Retinal pigment epithelial cell (primary cell): ENCODE measurements around the gene KIF3B.

Experiments
- DNase-seq: peaks from one replicate; pipeline ENCODE4 v3.0.0-alpha.2; 2010; ENCODE audit warnings: low read depth
- H3K4me3 ChIP-seq: 2 replicates; pipeline ENCODE4 v1.5.1; 2011; ENCODE audit warnings: mild to moderate bottlenecking, low read length, control low read depth, moderate library complexity
- CTCF ChIP-seq: conservative IDR thresholded peaks from 2 replicates; pipeline ENCODE4 v1.5.1; 2011; ENCODE audit warnings: low read depth, low read length, control low read depth, inconsistent platforms

The KIF3B gene

GRCh38 chr20:32277361-32278198 is at the start of gene KIF3B:
KIF3B (plus strand) TSS chr20:32277651; CDS start chr20:32309778, 32,127 bp downstream.
- H3K4me3 ChIP-seq = peak within 1 kb of the TSS; percentile 91
- peak; percentile 59 for DNase-seq
- TF ChIP-seq CTCF = no peak

DNA sequence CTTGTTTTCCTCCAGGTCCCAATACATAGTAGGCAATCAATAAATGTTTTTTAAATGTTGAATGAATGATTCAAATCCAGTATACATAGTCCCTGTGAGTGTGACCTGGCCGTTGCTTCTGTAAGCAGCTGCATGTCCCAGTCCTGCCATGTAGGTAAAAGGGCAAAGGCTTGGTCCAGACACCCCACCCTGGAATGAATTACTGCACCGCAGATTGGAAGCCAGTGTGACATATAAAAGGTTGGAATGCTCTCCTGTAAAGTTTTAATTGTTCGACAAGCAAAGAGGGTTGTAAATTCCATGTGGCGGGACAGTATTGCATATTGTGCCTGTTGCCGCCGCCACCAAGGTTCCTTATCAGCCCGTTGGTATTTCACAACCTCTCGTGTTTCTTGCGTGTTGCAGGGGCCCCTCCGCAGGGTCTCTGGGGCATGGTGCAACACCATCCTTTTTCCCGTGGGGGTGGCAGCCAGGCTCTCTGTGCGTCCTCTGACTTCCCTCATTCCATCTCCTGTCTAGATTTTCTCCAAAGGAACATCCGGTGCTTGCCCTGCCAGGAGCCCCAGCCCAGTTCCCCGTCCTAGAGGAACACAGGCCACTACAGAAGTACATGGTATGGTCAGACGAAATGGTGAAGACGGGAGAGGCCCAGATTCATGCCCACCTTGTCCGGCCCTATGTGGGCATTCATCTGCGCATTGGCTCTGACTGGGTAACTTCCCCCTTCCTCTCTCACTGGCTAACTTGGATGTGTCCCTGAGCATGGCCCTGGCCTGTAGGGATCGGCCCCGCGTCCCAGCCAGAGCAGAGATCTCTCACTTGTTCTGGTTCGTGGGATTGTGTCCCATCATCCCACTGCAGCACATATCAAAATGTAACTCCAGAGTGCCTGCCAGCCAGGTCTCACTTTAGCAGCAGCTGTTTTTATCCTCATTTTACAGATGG is 49.4 kb upstream of the KIF3B start:
- no peak overlapping the region for H3K4me3 ChIP-seq
- no peak for DNase-seq
- TF ChIP-seq CTCF = no peak

DNA sequence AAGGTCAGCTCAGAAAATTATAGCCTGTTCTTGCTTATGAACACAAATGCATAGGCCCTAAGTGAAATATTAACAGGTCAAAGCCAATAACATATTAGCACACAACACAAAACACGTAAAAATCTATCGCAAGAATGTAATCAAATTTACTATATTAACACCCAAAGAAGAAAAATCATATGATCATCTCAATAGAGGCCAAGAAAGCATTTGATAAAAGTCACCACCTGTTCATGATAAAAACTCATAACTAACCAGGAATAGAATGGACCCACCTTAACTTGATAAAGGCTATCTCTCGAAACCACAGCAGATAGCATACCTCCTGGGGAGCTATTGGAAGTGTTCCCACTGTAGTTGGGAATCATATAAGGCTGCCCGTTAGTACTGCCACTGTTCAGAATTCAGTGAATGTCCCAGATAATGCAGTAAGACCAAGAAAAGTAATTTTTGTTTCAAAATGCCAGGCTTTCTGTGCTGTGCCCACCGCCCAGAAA is 48.2 kb upstream of the KIF3B start:
- no peak for DNase-seq
- no peak overlapping the region for H3K4me3 ChIP-seq
- no peak for TF ChIP-seq CTCF

DNA sequence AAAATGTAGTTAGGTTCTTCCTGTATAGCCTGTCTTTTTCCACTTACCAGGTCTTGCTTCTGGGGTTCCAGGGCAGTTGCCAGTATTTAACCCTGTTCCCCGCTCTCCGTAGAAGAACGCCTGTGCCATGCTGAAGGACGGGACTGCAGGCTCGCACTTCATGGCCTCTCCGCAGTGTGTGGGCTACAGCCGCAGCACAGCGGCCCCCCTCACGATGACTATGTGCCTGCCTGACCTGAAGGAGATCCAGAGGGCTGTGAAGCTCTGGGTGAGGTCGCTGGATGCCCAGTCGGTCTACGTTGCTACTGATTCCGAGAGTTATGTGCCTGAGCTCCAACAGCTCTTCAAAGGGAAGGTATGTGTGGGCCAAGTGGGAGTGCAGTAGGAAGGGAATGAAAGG is 46.7 kb upstream of the KIF3B start:
- no peak for TF ChIP-seq CTCF
- no peak for DNase-seq
- H3K4me3 ChIP-seq = no peak overlapping the region

DNA sequence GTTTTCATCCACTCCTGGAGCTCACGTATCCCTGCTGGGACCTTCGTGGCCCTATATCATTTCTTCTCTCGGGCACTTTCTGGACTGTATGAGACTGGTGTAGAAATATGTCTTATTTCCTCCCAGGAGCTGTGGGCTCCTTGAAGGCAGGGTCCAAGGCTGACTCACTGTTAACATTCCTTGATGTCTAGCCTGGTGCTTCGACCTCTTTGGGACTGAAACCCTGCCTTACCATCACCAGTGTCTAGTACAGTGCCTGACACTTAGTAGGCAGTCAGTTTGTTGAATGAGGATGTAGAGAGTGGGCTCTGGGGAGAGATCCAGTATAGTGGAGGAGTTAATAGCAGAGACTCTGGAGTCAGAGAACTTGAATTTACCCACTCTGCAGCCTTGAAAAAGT is 46.2 kb upstream of the KIF3B start:
- no peak overlapping the region for H3K4me3 ChIP-seq
- TF ChIP-seq CTCF = no peak
- DNase-seq = no peak

DNA sequence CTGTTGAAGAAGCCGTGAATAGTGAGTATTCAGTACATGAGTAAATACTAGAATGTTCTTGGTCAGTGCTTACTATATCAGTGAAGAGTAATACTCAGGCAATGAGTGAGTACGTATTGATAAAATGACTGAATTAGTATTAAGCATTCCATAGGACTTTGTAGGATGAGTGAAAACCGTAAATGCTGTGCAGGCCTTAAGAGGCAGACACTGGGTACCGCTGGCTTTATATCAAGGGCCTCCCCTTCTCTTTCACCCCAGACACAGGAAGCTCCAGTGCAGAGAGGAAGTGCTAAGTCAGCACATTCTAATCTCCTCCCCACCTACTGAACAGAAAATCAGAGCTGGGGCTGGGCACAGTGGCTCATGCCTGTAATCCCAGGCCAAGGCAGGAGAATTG is 45.6 kb upstream of the KIF3B start:
- H3K4me3 ChIP-seq = no peak overlapping the region
- DNase-seq = no peak

More for the DNA sequence above, 45.6 kb upstream of the KIF3B start:
- no peak for TF ChIP-seq CTCF
